Lung (tissue), 12 donors: ENCODE measurements around the gene NFATC2. TPM values are rescaled to one million over a fixed set of nuclear protein-coding genes. Genes with fewer than 3 reads are reported as not detected.

Source experiments
- ATAC-seq: fragments of 200-7000 bp; cut with Tn5 transposase; one replicate; pipeline ENCODE4 v1.9.1; 2020; ENCODE audit warnings: moderate number of reproducible peaks; ENCODE audit not compliant: insufficient read depth, low FRiP score
- DNase-seq, 3 donors: peaks; one replicate each; pipeline ENCODE4 v3.0.0-alpha.2; 2013 to 2017
- H3K27ac ChIP-seq, 2 donors: one replicate each; pipeline ENCODE4 v1.5.1; 2013; ENCODE audit warnings: mild to moderate bottlenecking in 2 of 2, moderate library complexity in 2 of 2, control low read depth in 1 of 2, inconsistent platforms in 1 of 2, low read depth in 1 of 2, low read length in 1 of 2
- H3K27me3 ChIP-seq, 3 donors: one replicate each; pipeline ENCODE4 v1.5.1; 2013; ENCODE audit warnings: low read length in 2 of 3; ENCODE audit not compliant: control insufficient read depth in 3 of 3, insufficient read depth in 3 of 3
- H3K36me3 ChIP-seq, 4 donors: one replicate each; pipeline ENCODE4 v1.5.1; 2013; ENCODE audit warnings: low read length in 4 of 4, mild to moderate bottlenecking in 1 of 4, moderate library complexity in 1 of 4; ENCODE audit not compliant: control insufficient read depth in 4 of 4, insufficient read depth in 4 of 4
- H3K4me1 ChIP-seq, 5 donors: one replicate each; pipeline ENCODE4 v1.5.1; 2013; ENCODE audit warnings: low read length in 5 of 5, mild to moderate bottlenecking in 2 of 5, moderate library complexity in 1 of 5; ENCODE audit not compliant: control insufficient read depth in 5 of 5, insufficient read depth in 5 of 5
- H3K4me3 ChIP-seq: one replicate; pipeline ENCODE4 v1.5.1; 2013; ENCODE audit warnings: mild to moderate bottlenecking, control low read depth, moderate library complexity
- H3K9ac ChIP-seq, 2 donors: one replicate each; pipeline ENCODE4 v1.5.1; 2013; ENCODE audit warnings: low read length in 2 of 2, control low read depth in 1 of 2; ENCODE audit not compliant: insufficient read depth in 1 of 2
- H3K9me3 ChIP-seq, 4 donors: one replicate each; pipeline ENCODE4 v1.5.1; 2013; ENCODE audit warnings: low read length in 3 of 4, mild to moderate bottlenecking in 1 of 4, moderate library complexity in 1 of 4; ENCODE audit not compliant: control insufficient read depth in 4 of 4, insufficient read depth in 3 of 4
- WGBS, 2 donors: extraction: QIAGEN DNeasy Blood & Tissue Kit; methylation state at CpG; one replicate each; pipeline ENCODE4 v1.1.7; 2013; 5-methylcytosine and 5-hydroxymethylcytosine counted together
- polyA plus RNA-seq, 2 donors: library from polyadenylated mRNA; stranded (reverse); fragments of 200-250 nt; gene quantifications; one replicate each; pipeline ENCODE4 v1.2.1, GENCODE V29; 2013
- total RNA-seq, 2 donors: library from RNA; depleted of rRNA in 1 of 2; stranded (reverse); fragments of >200 nt in 1 of 2; gene quantifications; one replicate each; pipeline ENCODE4 v1.2.1, GENCODE V29; 2014 to 2021
- TF ChIP-seq, protein P1 (sequence below): IDR thresholded peaks from 2 replicates; pipeline ENCODE4 v1.5.1; 2012; ENCODE audit warnings: mild to moderate bottlenecking; ENCODE audit errors: control extremely low read depth, extremely low read depth
- donor health status: control.
- donor health status: control.
- donor health status: Bipolar disorder and iron deficiency.
- donor health status: healthy.
- donor health status: DM: yes; HTN: yes; CAD: no.

The NFATC2 gene
- total and polyA plus RNA-seq, 4 donors: 1.3 to 8.7 (median 4.7) TPM

DNA sequence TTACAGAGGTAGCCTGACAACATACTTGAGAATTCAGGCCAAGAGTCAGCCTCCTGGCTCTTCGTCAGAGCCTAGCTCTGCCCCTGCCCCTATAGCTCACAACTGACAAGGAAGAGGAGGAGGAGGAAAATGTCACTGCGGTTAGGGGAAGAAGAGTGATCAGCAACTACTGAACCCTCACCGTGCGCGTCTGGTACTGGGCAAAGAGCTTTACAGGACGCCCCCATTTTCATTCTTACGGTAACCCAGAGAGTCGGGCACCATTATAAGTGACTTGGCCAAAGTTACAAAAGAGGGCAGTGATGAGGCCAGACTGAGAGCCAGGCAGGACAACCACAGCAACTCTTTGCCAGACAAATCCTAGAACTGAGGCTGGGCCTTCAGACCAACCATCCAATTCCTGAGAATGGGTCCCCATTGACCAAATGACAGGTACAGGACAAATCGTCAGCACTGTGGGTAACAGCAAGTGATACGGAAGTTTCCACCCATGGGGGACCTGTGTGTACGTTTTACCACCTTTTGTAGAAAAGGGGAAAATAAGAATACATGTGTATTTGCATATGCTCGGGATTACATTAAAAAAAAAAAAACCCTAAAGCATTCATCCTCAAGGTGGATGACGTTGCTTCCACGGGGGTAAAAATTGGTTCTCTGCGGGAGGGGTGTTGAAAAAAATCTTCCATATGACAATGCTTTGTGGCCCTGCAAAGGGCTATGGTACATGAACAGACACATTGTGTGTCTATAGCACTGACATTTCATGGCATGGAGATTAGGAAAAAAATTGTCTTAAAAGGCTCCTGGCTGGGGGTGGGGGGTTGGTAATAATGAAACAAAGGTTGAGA is 118.0 kb downstream of the NFATC2 start:
- H3K36me3 ChIP-seq: peaks cover 0 to 2% (median 0%) of the 10 kb centered on the region in 4 donors
- no peaks in the 10 kb centered on the region for H3K27me3 ChIP-seq
- 81 to 86% methylated on average over 15 of the region's 15 CpGs for WGBS, 2 donors
- no peak overlapping the region for H3K4me3 ChIP-seq
- H3K4me1 ChIP-seq: peaks cover 2 to 26% (median 8%) of the 10 kb centered on the region in 5 donors
- TF ChIP-seq, protein P1, sequence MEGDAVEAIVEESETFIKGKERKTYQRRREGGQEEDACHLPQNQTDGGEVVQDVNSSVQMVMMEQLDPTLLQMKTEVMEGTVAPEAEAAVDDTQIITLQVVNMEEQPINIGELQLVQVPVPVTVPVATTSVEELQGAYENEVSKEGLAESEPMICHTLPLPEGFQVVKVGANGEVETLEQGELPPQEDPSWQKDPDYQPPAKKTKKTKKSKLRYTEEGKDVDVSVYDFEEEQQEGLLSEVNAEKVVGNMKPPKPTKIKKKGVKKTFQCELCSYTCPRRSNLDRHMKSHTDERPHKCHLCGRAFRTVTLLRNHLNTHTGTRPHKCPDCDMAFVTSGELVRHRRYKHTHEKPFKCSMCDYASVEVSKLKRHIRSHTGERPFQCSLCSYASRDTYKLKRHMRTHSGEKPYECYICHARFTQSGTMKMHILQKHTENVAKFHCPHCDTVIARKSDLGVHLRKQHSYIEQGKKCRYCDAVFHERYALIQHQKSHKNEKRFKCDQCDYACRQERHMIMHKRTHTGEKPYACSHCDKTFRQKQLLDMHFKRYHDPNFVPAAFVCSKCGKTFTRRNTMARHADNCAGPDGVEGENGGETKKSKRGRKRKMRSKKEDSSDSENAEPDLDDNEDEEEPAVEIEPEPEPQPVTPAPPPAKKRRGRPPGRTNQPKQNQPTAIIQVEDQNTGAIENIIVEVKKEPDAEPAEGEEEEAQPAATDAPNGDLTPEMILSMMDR: no peak
- DNase-seq: no peak
- H3K9ac ChIP-seq: no peak overlapping the region
- H3K27ac ChIP-seq: no peak overlapping the region
- ATAC-seq: no peak
- no peaks in the 10 kb centered on the region for H3K9me3 ChIP-seq

DNA sequence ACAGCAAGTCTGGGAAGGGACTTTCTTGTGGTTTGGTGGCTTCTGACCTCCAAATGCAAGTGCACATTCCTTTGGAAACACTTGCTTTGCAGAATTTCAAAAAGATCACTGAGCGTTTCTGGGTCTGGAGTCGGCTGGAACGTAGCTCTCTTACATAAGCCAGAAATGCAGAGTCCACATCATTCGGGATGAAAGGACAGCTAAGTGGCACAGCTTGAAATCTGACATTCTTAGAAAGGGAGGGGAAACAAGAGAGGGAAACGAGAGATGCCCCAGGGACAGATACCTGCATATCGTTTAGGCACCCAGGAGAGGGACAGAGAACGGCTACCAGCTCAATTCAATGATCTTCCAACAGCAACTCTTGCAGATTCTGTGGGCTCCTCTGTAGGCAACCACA is 118.7 kb downstream of the NFATC2 start:
- WGBS, 2 donors: 65 to 83% methylated on average over 7 of the region's 7 CpGs

DNA sequence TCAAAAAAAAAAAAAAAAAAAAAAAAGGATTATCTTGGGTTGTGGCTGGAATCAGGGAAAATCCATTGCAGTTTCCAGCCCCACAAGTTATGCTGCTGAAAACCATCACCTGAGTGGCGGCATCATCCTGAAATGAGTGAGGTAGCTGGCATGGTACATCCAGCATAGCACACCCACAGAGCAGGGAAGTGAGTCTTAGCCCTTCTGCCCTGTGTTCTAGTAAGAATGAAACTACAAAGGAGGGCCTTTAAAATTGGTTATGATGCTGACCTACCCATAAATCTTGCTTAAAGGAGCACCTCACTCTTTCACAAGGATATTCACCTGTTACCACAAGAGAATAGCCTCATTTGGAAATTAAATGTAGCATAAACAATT is 119.2 kb downstream of the NFATC2 start:
- TF ChIP-seq, protein P1: no peak
- H3K27me3 ChIP-seq: no peaks in the 10 kb centered on the region
- H3K4me3 ChIP-seq: no peak overlapping the region
- H3K36me3 ChIP-seq: no peaks in the 10 kb centered on the region
- H3K9ac ChIP-seq: no peak overlapping the region
- 88 to 95% methylated on average over 1 of the region's 1 CpG for WGBS, 2 donors
- no peak overlapping the region for H3K27ac ChIP-seq
- no peaks in the 10 kb centered on the region for H3K9me3 ChIP-seq
- no peak for ATAC-seq
- H3K4me1 ChIP-seq: peaks cover 2 to 20% (median 8%) of the 10 kb centered on the region in 5 donors
- DNase-seq: no peak

More for the DNA sequence above, 118.7 kb downstream of the NFATC2 start:
- ATAC-seq (no peak), DNase-seq (peak in 1 of 3 donors; percentile 17)
- Histone ChIP-seq H3K36me3 (no peaks in the 10 kb centered on the region), H3K4me1 (peaks cover 2 to 25% (median 8%) of the 10 kb centered on the region in 5 donors), H3K27ac (no peak overlapping the region), H3K4me3 (no peak overlapping the region), H3K9ac (no peak overlapping the region), H3K9me3 (no peaks in the 10 kb centered on the region), H3K27me3 (no peaks in the 10 kb centered on the region)
- TF ChIP-seq, protein P1: no peak
